AG09319 (cell line): ENCODE measurements around the gene SLC38A8.

Source experiments
- DNase-seq: peaks from one replicate; pipeline ENCODE4 v3.0.0-alpha.2; 2010; ENCODE audit warnings: low read depth; ENCODE audit errors: extremely low read depth
- CTCF ChIP-seq: IDR thresholded peaks from 2 replicates; pipeline ENCODE4 v1.5.1; 2011; ENCODE audit warnings: low read depth, mild to moderate bottlenecking, inconsistent platforms, low read length, moderate library complexity

Gene SLC38A8

GRCh38 chr16:84055801-84056634 is 13.4 kb upstream of the SLC38A8 start:
- no peak for DNase-seq
- TF ChIP-seq CTCF, result no peak

- TF ChIP-seq CTCF, result no peak
- no peak for DNase-seq
Observed at GRCh38 chr16:84055366-84055765, 12.8 kb upstream of the SLC38A8 start.

GRCh38 chr16:84054916-84055315 is 12.3 kb upstream of the SLC38A8 start:
- TF ChIP-seq CTCF, result no peak
- no peak for DNase-seq

- no peak for DNase-seq
- no peak for TF ChIP-seq CTCF
Observed at GRCh38 chr16:84054271-84054670, 11.7 kb upstream of the SLC38A8 start.

GRCh38 chr16:84053237-84053636 is 10.6 kb upstream of the SLC38A8 start:
- no peak for TF ChIP-seq CTCF
- DNase-seq, result no peak

- no peak for TF ChIP-seq CTCF
- DNase-seq, result no peak
Observed at GRCh38 chr16:84052071-84052622, 9.6 kb upstream of the SLC38A8 start.

- no peak for TF ChIP-seq CTCF
- DNase-seq, result no peak
Observed at GRCh38 chr16:84050316-84050715, 7.7 kb upstream of the SLC38A8 start.
